NCI-H524 (cell line): Measurements from ENCODE around the gene CHM.
"Not testable (repeated sequence)": the region's sequence is repeated elsewhere in the genome, so short reads cannot be mapped to it uniquely, and the experiment has no call there.

Source experiments
- DNase-seq, 2 experiments: peaks; one replicate each; lab custom pipeline; 2025; lab: John Stamatoyannopoulos, UW

CHM gene

DNA sequence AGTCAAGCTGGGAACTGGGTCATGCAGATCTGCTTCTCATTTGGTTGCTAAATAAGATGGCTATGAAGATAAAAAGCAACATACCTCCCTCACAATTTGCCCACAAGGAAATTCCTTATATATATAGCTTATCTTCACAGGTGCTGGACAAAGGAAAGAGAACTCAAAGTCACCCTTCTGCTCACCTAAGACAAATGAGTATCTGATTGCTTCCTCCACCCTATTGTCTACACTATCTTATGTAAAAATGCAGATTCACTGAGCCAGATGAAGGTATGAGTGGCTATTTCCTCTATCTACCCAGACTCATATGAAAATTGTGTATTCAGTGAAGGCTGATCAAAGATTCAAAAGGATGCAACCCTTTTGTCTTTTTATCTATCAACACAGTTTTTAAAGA is 50.8 kb downstream of the CHM start:
- DNase-seq: no peak

DNA sequence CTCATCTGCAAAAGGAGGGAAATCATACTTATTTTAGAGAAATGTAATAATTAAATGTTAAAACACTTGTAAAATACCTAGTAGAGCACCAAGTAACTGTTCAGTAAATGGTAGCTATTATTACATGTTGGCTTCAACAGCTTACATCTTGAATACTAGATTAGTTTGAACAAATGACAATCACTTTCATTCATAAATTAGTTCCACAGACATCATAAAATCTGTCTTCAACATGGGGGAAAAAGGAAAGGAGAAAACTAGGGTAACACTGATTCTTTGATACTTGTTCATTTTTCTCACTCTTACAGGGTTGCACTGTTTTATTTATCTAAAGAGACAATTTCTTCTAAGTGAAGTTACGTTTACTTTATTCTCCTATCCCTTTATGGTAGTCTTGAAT is 51.7 kb downstream of the CHM start:
- no peak for DNase-seq

DNA sequence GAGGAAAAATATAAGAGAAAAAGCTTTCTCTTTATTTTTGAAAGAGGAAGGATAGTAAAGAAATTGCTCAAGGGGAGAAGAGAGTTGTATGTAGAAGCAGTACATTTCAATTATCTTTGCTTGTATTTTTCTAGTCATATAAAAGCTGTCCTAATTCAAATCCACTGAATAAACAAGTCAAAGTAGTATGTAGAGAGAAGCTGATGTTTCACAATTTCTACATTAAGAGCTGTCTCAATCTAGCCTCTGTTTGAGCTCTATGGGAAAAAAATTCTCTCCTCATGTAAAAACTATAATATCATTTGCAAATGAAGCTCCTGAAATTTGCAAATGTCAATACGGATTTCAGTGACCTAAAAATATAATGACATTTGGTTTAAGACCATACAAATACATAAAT is 52.6 kb downstream of the CHM start:
- DNase-seq: no peak

DNA sequence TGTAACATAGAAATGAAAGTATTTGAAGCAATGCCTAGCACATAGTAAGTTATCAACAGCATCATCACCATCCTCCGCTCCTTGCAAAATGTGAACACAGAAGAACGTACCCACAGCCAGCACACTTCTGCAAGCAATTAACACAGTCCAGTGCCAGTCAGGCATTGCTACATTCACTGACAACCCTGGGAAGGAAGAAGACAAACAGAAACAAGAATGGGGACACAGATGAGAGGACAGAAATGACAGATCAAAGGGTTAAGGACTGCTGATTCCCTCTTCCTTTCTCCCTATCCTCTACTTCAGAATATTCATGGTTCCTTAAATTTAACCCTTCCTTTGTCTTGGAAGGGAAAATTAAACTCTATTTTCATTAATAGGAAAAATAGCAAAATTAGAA is 53.1 kb downstream of the CHM start:
- DNase-seq: no peak

DNA sequence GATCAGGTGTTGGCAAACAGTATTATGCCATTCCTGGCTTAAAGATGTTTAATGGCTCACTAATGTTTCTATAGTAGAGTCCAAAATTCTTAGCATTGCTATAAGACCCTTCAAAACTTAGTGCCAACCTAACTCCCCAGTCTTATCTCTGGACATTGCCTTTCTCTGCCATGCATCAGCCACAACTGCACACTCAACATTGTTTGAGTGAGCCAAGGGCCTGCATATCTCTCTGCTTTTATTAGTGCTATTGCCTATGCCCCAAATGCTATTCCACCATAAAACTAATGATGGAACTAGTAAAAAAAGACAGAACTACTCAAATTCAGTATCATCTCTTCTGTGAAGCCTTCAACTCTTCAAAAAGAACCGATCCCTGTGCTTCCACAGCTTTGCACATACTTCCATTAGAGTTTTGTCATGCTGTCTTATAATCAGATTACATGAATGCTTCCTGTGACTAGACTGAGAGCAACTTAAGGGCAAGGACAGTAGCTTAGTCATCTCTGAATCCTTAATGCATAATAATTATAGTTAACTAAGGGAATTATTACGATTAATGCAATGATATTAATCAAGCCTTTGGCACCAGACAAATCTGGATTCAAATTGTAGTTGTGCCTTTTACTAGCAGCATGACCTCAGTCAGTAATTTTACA is 53.7 kb downstream of the CHM start:
- no peak for DNase-seq

DNA sequence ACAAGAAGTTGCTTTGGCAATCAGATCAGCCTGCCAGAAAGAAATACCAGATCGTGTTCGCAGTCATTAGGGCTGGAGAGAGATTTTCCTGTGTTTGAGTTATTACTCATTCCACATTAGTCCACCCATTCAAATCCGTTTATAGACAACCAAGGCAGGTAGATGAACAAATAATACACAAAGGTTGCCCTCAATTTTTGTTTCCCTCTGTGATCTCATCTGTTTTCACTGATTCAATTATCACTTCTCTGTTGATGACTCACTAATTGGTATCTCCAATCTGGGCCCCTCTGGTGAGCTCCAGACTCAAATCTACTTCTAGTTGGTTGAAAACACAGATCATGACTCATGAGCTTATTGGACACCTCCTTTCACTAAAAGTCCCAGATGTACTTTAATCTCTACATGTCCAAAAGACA is 54.5 kb downstream of the CHM start:
- peak in 1 of 2 experiments; percentile 12 for DNase-seq

- no peak for DNase-seq
Observed at GRCh38 chrX:85988353-85988752, 59.0 kb downstream of the CHM start.

DNA sequence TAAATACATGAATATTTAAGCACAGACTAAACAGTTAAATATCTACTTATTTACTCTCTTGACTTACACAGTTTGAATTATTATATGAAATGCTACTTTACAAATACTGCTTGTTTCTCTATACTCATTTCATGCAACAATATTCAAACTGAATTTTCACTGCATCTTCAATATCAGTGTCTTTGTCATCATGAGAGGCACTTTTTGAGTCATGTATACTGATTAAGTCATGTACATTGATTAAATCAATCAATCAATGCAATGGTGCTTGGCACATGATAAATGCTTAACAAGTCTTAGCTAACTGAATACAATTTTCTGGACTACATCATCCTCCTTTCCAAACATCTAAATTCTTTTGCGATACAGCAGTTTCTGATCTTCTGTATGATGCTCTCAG is 67.1 kb downstream of the CHM start:
- DNase-seq: no peak

DNA sequence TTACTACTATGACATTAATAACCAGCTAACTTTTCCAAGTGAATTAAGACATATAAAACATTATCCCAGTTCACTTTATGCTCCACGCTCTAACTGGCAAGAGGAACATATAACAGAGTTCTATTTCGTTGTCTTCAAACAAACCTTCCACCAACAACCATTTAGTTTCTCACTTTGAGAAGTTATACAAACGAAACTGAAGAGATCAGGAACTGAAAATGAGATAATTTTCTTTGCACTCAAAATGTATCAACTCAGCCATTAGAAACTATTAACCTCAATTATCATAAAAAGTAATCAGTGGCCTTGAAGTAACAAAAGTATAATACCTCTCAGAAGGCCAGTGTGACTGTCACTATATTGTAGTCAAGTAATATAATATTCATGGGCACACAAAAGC is 70.1 kb downstream of the CHM start:
- DNase-seq: no peak

- not testable (repeated sequence) for DNase-seq
Observed at GRCh38 chrX:85972351-85972750, 75.0 kb downstream of the CHM start.

GRCh38 chrX:85964744-85965143 is 82.6 kb downstream of the CHM start:
- DNase-seq: no peak

DNA sequence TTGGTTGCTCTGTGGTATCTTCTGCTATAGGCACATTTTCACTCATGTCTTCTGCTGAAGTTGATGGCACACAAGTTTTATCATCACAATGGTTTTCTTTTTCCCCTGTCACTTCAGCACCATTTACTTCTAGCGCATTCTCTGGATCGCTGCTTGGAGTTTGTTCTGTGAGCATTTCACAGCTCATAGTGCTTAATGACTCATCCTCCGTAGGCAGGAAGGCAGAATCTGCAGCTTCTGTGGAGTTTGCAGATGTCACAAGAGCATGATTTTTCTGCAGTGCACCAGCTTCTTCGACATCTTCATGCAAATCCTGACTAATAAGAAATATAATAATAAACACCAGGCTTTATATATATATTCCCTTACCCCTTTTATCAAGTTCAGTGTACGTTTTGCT is 83.6 kb downstream of the CHM start:
- DNase-seq: no peak

GRCh38 chrX:85955510-85955909 is 91.8 kb downstream of the CHM start:
- DNase-seq: no peak

DNA sequence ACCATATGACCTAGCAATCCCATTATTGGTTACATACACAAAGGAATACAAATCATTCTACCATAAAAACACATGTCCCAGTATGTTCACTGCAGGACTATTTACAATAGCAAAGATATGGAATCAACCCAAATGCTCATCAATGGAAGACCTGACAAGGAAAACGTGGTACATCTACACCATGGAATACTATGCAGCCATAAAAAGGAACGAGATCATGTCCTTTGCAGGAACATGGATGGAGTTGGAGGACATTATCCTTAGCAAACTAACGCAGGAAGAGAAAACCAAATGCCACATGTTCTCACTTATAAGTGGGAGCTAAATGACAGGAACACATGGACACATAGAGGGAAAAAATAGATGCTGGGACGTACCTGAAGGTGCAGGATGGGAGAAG is 102.6 kb downstream of the CHM start:
- not testable (repeated sequence) for DNase-seq

- DNase-seq: no peak
Observed at GRCh38 chrX:85941275-85941674, 106.1 kb downstream of the CHM start.

DNA sequence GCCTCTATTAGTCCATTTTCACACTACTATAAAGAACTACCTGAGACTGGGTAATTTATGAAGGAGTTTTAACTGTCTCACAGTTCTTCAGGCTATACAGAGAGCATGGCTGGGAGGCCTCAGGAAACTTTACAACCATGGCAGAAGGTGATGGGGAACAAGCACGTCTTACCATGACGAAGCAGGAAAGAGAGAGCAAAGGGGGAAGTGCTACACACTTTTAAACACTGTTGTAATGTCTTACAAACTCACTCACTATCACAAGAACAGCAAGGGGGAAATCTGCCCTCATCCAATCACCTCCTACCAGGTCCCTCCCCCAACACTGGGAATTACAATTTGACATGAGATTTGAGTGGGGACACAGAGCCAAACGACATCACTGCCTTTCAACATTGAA is 107.4 kb downstream of the CHM start:
- DNase-seq: not testable (repeated sequence)

- DNase-seq: not testable (repeated sequence)
Observed at GRCh38 chrX:85934399-85934798, 113.0 kb downstream of the CHM start.

DNA sequence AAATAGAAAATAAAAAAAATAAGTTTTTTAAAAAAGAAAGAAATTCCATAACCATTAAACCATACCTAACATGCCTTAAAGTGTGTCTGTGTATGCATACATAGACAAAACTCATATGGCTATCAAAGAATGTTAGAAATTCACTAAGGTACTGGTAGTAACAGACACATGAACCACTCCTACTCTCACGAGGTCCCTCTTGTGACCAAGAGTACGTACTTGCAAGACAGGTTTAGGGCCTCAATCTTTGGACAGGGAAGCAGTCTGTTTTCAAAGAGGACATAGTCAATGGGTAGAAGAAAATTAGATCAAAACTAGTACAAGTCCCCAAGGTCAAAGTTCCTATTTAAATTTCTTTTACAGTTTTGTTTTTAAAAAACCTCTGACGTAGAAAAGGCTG is 117.3 kb downstream of the CHM start:
- no peak for DNase-seq

GRCh38 chrX:85928606-85929005 is 118.8 kb downstream of the CHM start:
- no peak for DNase-seq

DNA sequence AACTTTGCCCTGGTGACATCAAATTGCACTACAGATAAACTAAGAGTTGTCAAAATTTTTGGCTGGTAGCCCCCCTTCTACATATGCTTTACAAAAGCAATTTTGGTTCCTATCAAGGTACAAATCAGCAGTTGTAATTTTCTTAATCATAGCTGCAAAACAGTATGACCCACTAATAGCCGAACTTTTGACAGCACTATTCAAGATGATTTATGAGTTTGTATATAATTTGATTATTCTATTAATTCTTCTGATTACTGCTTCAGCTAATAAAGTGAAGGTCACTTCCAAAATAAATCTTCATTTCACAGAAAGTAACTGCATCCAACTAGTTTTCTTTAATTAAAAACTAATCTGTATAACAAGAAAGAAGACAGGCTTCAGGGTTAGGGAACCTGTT is 119.6 kb downstream of the CHM start:
- no peak for DNase-seq

DNA sequence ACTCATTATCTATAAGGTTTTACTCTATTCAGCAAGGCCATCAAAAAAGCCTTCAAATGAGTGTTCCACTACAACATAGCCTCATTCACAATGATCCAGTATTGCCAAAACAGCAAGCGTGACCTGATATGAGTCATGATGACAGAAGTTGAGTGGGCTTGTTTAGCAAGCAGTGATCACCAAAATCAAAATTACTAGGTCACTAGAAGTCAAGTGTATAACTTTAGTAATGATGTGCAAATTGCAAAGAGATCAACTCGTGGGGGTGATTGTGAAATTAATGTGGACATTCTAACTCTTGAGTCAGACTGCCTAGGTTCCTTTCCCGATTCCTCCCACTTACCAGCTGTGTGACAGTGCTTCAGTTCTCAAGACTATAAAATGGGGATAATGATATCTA is 124.5 kb downstream of the CHM start:
- no peak for DNase-seq

DNA sequence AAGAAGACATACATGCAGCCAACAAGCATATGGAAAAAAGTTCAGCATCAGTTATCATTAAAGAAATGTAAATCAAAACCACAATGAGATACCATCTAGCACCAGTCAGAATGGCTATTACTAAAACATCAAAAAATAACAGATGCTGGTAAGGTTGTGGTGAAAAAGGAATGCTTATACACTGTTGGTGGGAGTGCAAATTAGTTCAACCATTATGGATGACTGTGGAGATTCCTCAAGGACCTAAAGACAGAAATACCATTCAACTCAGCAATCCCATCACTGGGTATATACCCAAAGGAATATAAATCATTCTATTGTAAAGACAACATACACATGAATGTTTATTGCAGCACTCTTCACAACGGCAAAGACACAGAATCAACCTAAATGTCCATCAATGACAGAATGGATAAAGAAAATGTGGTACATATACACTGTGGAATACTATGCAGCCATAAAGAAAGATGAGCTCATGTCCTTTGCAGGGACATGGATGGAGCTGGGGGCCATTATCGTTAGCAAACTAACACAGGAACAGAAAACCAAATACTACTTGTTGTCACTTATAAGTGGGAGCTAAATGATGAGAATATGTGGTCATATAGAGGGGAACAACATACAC is 130.6 kb downstream of the CHM start:
- DNase-seq: not testable (repeated sequence)

DNA sequence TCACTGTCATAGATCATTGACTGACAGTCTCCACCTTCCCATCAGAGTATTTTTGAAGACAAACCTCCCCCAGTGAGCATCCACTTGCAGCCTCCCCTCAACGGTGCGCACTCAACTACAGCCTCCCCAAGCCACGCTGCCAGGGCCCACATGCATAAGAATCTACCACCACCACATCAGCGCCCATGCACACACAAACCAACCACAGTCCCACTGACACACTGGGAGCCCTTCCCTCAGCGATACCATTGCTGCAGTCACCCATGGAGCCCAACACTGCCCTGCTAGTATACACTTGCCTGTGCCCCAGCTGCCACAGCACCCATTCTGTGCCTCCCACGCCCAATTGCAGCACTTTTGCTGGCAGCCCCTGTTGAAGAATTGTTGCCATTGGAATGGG is 132.9 kb downstream of the CHM start:
- no peak for DNase-seq

- no peak for DNase-seq
Observed at GRCh38 chrX:85907316-85907715, 140.0 kb downstream of the CHM start.
